Tibial artery (tissue), 4 donors: Measurements from ENCODE around the gene PRR15.

Experiments
- DNase-seq, 2 donors: peaks; one replicate each; pipeline ENCODE4 v3.0.0-alpha.2; 2019
- H3K27ac ChIP-seq, 2 donors: fragments of 200-600 bp; sonication (generic) in 1 of 2; 1 replicate in 1 of 2; 2 replicates in 1 of 2; pipeline ENCODE4 v1.5.1; 2018 to 2019; ENCODE audit warnings: mild to moderate bottlenecking in 1 of 2
- H3K27me3 ChIP-seq, 2 donors: fragments of 200-600 bp; sonication (generic) in 1 of 2; one replicate each; pipeline versions ENCODE4 v1.5.1 to v1.6.0; 2016 to 2019
- H3K36me3 ChIP-seq, 3 donors: fragments of 200-600 bp; sonication (generic) in 2 of 3; one replicate each; pipeline ENCODE4 v1.5.1; 2016 to 2019; ENCODE audit warnings: mild to moderate bottlenecking in 2 of 3
- H3K4me1 ChIP-seq, 4 donors: fragments of 200-600 bp; sonication (generic) in 2 of 4; 1 replicate in 3 of 4; 2 replicates in 1 of 4; pipeline ENCODE4 v1.5.1; 2016 to 2019
- H3K4me3 ChIP-seq, 2 donors: fragments of 200-600 bp; sonication (generic) in 1 of 2; 1 replicate in 1 of 2; 2 replicates in 1 of 2; pipeline ENCODE4 v1.5.1; 2018 to 2019; ENCODE audit warnings: mild to moderate bottlenecking in 2 of 2
- H3K9me3 ChIP-seq, 3 donors: fragments of 200-600 bp; sonication (generic) in 1 of 3; one replicate each; pipeline ENCODE4 v1.5.1; 2016 to 2019
- intact Hi-C: fragments of 100-400 bp; cut with DNase I; formaldehyde crosslinking; loops from one replicate; pipeline ENCODE4 v1.15.0; 2023; ENCODE audit warnings: low total_unique reads
- TF ChIP-seq, protein P1 (sequence below), 2 experiments: fragments of 200-600 bp in 1 of 2; fragments of 450-650 bp in 1 of 2; IDR thresholded peaks; one replicate each; pipeline ENCODE4 v1.5.1; 2017 to 2019; ENCODE audit warnings: antibody characterized with exemption in 2 of 2, mild to moderate bottlenecking in 1 of 2, moderate library complexity in 1 of 2

PRR15 gene

DNA sequence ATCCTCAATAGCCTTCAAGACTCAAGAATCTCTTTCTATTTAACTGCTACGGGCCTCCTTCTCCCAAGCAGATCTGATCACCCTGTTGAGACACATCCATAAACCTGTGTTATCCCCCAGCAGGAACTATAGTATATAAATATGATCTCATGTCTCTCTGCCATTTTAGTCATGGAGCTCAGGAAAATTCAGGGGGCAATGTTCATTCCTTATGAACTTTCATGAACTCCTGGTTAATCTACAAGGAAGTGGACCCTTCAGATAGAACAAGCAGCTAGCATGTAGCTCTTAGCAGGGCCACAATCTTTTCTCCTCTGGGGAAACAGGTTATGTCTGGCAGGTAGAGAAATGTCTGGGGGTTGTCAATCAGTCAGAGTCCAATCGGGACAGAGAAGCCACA lies 8.9 kb downstream of the PRR15 start:
- Histone ChIP-seq H3K27ac (no peak overlapping the region), H3K27me3 (peaks cover 0 to 3% of the 10 kb centered on the region in 2 donors), H3K9me3 (peaks cover 0 to 7% (median 0%) of the 10 kb centered on the region in 3 donors), H3K4me1 (no peaks in the 10 kb centered on the region), H3K36me3 (peaks cover 0 to 4% (median 0%) of the 10 kb centered on the region in 3 donors), H3K4me3 (no peak overlapping the region)
- intact Hi-C loops: no loop called here
- DNase-seq: no peak
- TF ChIP-seq, protein P1, sequence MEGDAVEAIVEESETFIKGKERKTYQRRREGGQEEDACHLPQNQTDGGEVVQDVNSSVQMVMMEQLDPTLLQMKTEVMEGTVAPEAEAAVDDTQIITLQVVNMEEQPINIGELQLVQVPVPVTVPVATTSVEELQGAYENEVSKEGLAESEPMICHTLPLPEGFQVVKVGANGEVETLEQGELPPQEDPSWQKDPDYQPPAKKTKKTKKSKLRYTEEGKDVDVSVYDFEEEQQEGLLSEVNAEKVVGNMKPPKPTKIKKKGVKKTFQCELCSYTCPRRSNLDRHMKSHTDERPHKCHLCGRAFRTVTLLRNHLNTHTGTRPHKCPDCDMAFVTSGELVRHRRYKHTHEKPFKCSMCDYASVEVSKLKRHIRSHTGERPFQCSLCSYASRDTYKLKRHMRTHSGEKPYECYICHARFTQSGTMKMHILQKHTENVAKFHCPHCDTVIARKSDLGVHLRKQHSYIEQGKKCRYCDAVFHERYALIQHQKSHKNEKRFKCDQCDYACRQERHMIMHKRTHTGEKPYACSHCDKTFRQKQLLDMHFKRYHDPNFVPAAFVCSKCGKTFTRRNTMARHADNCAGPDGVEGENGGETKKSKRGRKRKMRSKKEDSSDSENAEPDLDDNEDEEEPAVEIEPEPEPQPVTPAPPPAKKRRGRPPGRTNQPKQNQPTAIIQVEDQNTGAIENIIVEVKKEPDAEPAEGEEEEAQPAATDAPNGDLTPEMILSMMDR (IDR thresholded peaks at IDR 0.05): no peak

DNA sequence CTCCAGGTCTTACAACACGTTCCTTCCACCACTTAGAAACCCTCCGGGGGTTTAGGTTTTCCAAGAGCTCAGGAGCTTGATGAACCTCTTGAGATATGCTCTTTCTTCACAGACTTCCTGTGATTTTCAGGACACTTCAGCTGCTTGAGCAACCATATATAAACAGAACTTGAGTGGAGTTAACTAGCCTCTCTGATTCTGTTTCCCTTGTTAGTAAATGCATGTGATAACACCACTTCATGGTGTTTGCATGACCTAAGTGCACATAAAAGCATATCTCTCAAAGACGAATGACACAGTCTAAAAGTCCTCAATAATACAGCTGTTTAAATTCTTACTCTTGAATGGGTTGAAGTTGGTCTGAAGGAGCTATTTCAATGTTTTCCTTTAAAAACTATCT lies 9.9 kb downstream of the PRR15 start:
- Histone ChIP-seq H3K9me3 (peaks cover 0 to 8% (median 0%) of the 10 kb centered on the region in 3 donors), H3K4me3 (no peak overlapping the region), H3K4me1 (no peaks in the 10 kb centered on the region), H3K27me3 (no peaks in the 10 kb centered on the region), H3K36me3 (peaks cover 0 to 4% (median 0%) of the 10 kb centered on the region in 3 donors), H3K27ac (no peak overlapping the region)
- TF ChIP-seq, protein P1 (IDR thresholded peaks at IDR 0.05): no peak
- no peak for DNase-seq
- intact Hi-C loops: no loop called here

DNA sequence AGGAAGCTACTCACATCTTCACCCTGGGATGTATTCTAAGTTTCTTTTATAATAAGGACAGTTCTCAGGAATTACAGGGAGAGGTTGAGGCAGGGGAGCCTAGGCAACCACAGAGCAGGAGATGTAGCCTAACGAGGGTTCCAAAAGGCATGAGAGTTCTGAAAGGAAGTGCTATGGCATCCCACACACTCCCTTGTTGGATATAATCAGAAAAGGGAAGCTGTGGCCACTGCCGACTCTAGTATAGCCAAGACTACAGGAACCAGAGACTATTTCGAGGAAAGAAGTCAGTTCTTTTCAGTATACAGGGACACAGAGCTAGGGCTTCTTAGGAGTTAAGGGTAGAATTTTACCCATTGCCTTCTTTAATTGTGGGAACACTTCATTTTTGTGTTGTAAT lies 11.0 kb downstream of the PRR15 start:
- H3K9me3 ChIP-seq: peaks cover 0 to 8% (median 0%) of the 10 kb centered on the region in 3 donors
- TF ChIP-seq, protein P1 (IDR thresholded peaks at IDR 0.05): no peak
- H3K27ac ChIP-seq: no peak overlapping the region
- H3K4me3 ChIP-seq: no peak overlapping the region
- DNase-seq: no peak
- no peaks in the 10 kb centered on the region for H3K4me1 ChIP-seq
- intact Hi-C loops: no loop called here
- peaks cover 0 to 4% (median 0%) of the 10 kb centered on the region in 3 donors for H3K36me3 ChIP-seq
- H3K27me3 ChIP-seq: no peaks in the 10 kb centered on the region

DNA sequence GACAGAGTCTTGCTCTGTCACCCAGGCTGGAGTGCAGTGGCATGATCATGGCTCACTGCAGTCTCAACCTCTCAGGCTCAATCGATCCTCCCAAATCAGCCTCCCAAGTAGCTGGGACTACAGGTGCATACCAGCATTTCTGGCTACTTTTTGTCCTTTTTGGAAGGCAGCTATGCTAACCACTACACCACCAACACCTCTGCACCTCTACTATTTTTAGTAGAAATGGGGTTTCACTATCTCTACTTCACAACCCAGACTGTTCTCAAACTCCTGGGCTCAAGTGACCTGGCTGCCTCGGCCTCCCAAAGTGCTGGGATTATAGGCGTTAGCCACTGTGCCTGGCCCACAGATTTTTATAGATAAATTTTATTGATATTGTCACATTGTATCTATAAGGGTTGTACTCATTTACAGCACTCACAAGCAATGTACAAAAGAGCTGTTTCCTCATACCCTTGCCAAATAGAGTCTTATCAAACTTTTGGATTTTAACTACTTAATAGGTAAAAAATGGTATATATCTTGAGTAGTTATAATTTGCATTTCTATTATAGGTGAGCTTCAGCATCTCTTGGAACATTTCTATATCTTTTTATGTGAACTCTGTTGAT lies 23.7 kb downstream of the PRR15 start:
- intact Hi-C loops: no loop called here

DNA sequence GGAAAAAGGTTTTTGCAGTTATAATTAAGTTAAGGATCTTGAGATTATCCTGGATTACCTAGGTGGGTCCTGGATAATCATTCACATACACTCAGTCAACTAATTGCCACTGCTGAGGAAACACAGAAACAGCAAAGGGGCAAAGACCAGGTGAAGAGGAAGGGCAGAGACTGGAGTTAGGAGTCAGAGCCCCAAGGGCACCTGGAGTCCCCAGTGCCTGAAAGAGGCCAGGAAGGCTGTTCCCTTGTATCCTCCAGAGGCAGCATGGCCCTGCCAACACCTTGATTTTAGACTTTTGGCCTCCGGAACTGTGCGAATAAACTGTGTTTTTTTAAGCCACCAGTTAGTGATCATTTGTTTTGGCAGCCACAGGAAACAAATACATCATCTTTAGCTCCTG lies 24.6 kb downstream of the PRR15 start:
- Histone ChIP-seq H3K4me1 (no peaks in the 10 kb centered on the region), H3K27me3 (no peaks in the 10 kb centered on the region), H3K27ac (no peak overlapping the region), H3K4me3 (no peak overlapping the region), H3K9me3 (no peaks in the 10 kb centered on the region), H3K36me3 (no peaks in the 10 kb centered on the region)
- TF ChIP-seq, protein P1 (IDR thresholded peaks at IDR 0.05): no peak
- intact Hi-C loops: no loop called here
- DNase-seq: no peak

More for the DNA sequence above, 23.7 kb downstream of the PRR15 start:
- Histone ChIP-seq H3K36me3 (no peaks in the 10 kb centered on the region), H3K9me3 (no peaks in the 10 kb centered on the region), H3K4me1 (no peaks in the 10 kb centered on the region), H3K4me3 (no peak overlapping the region), H3K27ac (no peak overlapping the region), H3K27me3 (no peaks in the 10 kb centered on the region)
- TF ChIP-seq, protein P1 (IDR thresholded peaks at IDR 0.05): no peak
- no peak for DNase-seq
